ENCODE data around the gene CARM1. TPM values are rescaled to one million over a fixed set of nuclear protein-coding genes. Genes with fewer than 3 reads are reported as not detected.

CARM1 gene
- polyA plus RNA-seq, 1 donor from 2014 or later, result 22.3 TPM

DNA sequence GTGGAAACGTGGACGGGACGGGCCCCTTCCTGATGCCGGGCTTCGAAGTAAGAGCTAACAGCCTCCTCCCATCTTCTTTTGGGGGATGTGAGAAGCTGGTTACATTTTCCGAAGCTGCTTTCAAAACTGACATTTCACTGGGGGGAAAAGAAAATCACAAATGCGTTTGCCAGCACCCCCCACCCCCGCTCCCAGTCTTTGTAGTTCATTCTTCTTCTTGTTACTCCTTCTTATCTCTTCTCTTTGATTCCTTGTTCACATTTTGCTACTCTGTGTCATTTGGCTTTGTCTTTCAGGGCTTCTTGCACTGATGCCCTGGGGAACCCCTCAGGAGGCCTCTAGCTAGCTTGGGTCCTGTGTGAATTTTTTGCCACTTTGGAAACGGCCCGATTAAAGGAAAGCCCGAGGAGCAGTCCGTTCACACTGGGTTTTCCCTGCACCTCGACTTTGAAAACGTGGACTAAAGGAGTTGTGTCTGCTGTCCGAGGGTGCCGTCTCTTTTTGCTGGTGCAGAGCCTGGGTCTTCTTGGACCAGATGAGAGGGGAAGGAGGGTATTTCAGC is 1.3 kb downstream of the CARM1 start:
- H3K27me3 ChIP-seq (ENCODE audit: insufficient read depth, low read depth, low read length), result no peaks in the 10 kb centered on the region
- H3K9ac ChIP-seq (ENCODE audit: low read length), result peak overlapping the region; percentile 90
- peak overlapping the region; percentile 89 for H3K27ac ChIP-seq (ENCODE audit: low read length)
- no peaks in the 10 kb centered on the region for H4K20me1 ChIP-seq (ENCODE audit: insufficient read depth)
- TF ChIP-seq POLR2AphosphoS5 (IDR thresholded peaks at IDR 0.05), result no peak
- TF ChIP-seq TAF1 (IDR thresholded peaks at IDR 0.05; ENCODE audit: low read depth), result no peak
- TF ChIP-seq EZH2 (IDR thresholded peaks at IDR 0.05; ENCODE audit: borderline replicate concordance, insufficient read depth, low read length, poor library complexity, severe bottlenecking), result no peak
- TF ChIP-seq, protein P1, sequence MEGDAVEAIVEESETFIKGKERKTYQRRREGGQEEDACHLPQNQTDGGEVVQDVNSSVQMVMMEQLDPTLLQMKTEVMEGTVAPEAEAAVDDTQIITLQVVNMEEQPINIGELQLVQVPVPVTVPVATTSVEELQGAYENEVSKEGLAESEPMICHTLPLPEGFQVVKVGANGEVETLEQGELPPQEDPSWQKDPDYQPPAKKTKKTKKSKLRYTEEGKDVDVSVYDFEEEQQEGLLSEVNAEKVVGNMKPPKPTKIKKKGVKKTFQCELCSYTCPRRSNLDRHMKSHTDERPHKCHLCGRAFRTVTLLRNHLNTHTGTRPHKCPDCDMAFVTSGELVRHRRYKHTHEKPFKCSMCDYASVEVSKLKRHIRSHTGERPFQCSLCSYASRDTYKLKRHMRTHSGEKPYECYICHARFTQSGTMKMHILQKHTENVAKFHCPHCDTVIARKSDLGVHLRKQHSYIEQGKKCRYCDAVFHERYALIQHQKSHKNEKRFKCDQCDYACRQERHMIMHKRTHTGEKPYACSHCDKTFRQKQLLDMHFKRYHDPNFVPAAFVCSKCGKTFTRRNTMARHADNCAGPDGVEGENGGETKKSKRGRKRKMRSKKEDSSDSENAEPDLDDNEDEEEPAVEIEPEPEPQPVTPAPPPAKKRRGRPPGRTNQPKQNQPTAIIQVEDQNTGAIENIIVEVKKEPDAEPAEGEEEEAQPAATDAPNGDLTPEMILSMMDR (IDR thresholded peaks at IDR 0.05; ENCODE audit: poor library complexity, severe bottlenecking), result peak; percentile 6
- TF ChIP-seq EP300 (conservative IDR thresholded peaks at IDR 0.05; ENCODE audit: poor library complexity, severe bottlenecking), result no peak
- H3F3A ChIP-seq (ENCODE audit: insufficient read depth, low read length, poor library complexity, severe bottlenecking), result no peaks in the 10 kb centered on the region
- peak overlapping the region; percentile 71 for H3K4me2 ChIP-seq (ENCODE audit: low read length)
- H2AFZ ChIP-seq (ENCODE audit: low read depth, low read length), result no peak overlapping the region
- H3K79me2 ChIP-seq (replicated peaks; ENCODE audit: insufficient read depth, low read length), result peaks cover 48% of the 10 kb centered on the region
- H3K9me3 ChIP-seq (ENCODE audit: low read length), result no peaks in the 10 kb centered on the region
- H3K4me3 ChIP-seq (ENCODE audit: low read length), result peak overlapping the region; percentile 90
- no peaks in the 10 kb centered on the region for H3K36me3 ChIP-seq (ENCODE audit: insufficient read depth, low read length)
- H3K9me2 ChIP-seq (ENCODE audit: insufficient read depth, low read length), result no peaks in the 10 kb centered on the region

DNA sequence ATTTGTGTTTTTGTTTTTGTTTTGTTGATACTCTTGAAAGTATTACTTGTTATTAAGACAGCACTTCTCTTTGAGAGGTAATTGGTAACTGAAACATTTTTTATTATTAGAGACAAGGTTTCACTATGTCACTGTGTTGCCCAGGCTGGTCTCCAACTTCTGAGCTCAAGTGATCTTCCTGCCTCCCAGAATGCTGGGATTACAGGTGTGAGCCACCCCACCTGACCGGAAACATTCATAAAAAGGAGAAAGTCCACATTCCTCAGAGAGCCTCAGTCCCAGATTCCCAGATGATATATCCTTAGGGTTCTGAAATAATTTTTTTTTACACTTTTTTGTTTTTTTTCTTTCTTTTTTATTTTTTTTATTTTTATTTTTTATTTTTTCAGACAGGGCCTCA is 2.7 kb downstream of the CARM1 start:
- H3K27ac ChIP-seq (ENCODE audit: low read length), result no peak overlapping the region
- H3K9me3 ChIP-seq (ENCODE audit: low read length), result no peaks in the 10 kb centered on the region
- no peak for TF ChIP-seq EP300 (conservative IDR thresholded peaks at IDR 0.05; ENCODE audit: poor library complexity, severe bottlenecking)
- TF ChIP-seq, protein P1 (IDR thresholded peaks at IDR 0.05; ENCODE audit: poor library complexity, severe bottlenecking), result no peak
- no peaks in the 10 kb centered on the region for H3K9me2 ChIP-seq (ENCODE audit: insufficient read depth, low read length)
- no peak overlapping the region for H2AFZ ChIP-seq (ENCODE audit: low read depth, low read length)
- no peaks in the 10 kb centered on the region for H3K36me3 ChIP-seq (ENCODE audit: insufficient read depth, low read length)
- no peak overlapping the region for H3K4me2 ChIP-seq (ENCODE audit: low read length)
- H3K27me3 ChIP-seq (ENCODE audit: insufficient read depth, low read depth, low read length), result no peaks in the 10 kb centered on the region
- H3K79me2 ChIP-seq (replicated peaks; ENCODE audit: insufficient read depth, low read length), result peaks cover 59% of the 10 kb centered on the region
- H3F3A ChIP-seq (ENCODE audit: insufficient read depth, low read length, poor library complexity, severe bottlenecking), result no peaks in the 10 kb centered on the region
- no peak overlapping the region for H3K9ac ChIP-seq (ENCODE audit: low read length)
- H4K20me1 ChIP-seq (ENCODE audit: insufficient read depth), result no peaks in the 10 kb centered on the region
- H3K4me3 ChIP-seq (ENCODE audit: low read length), result no peak overlapping the region

DNA sequence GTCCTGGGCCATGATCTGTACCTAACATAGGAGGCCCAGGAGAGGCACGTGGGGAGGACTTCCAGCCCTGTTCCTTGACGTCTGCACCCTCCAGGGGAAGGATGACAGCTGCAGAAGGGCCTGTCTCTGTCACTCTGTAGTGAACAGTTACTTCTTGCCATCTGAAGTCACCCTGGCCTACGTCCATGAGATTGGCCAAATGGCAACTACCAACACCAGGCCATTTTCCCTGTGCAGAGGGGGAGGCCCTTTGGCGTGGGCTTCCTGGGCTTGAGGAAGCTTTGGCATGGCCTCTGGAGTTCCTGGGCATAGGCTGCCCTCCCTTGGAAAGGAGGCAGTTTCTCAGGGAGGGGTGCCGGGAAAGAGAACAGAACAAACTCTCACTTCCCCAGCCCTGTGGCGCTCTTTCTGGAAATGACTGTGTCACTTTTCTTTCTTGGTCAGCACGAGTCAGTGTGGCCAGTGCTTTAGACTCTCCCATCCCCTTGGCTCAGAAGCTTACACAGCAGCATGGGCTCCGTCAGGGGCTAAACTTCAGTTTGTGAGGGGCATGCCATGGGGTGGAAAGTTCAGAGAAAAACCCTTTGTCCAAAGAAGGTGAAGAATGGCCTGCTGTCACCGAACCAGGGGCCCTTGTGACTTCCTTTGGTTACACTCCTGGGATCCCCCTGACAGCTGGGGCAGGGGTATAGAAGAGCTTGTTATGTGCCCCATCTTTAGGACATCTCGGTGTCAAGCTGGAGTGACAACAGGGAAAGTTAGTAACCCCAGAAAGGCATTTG is 5.3 kb downstream of the CARM1 start:
- Histone ChIP-seq H3K9me3 (ENCODE audit: low read length) (no peaks in the 10 kb centered on the region), H2AFZ (ENCODE audit: low read depth, low read length) (no peak overlapping the region), H3K4me2 (ENCODE audit: low read length) (no peak overlapping the region), H3K79me2 (replicated peaks; ENCODE audit: insufficient read depth, low read length) (peaks cover 70% of the 10 kb centered on the region), H3K9ac (ENCODE audit: low read length) (no peak overlapping the region), H3K36me3 (ENCODE audit: insufficient read depth, low read length) (no peaks in the 10 kb centered on the region), H3K27me3 (ENCODE audit: insufficient read depth, low read depth, low read length) (no peaks in the 10 kb centered on the region), H3K27ac (ENCODE audit: low read length) (no peak overlapping the region), H3K4me3 (ENCODE audit: low read length) (no peak overlapping the region), H4K20me1 (ENCODE audit: insufficient read depth) (no peaks in the 10 kb centered on the region), H3K9me2 (ENCODE audit: insufficient read depth, low read length) (no peaks in the 10 kb centered on the region), H3F3A (ENCODE audit: insufficient read depth, low read length, poor library complexity, severe bottlenecking) (no peaks in the 10 kb centered on the region)
- TF ChIP-seq, protein P2, sequence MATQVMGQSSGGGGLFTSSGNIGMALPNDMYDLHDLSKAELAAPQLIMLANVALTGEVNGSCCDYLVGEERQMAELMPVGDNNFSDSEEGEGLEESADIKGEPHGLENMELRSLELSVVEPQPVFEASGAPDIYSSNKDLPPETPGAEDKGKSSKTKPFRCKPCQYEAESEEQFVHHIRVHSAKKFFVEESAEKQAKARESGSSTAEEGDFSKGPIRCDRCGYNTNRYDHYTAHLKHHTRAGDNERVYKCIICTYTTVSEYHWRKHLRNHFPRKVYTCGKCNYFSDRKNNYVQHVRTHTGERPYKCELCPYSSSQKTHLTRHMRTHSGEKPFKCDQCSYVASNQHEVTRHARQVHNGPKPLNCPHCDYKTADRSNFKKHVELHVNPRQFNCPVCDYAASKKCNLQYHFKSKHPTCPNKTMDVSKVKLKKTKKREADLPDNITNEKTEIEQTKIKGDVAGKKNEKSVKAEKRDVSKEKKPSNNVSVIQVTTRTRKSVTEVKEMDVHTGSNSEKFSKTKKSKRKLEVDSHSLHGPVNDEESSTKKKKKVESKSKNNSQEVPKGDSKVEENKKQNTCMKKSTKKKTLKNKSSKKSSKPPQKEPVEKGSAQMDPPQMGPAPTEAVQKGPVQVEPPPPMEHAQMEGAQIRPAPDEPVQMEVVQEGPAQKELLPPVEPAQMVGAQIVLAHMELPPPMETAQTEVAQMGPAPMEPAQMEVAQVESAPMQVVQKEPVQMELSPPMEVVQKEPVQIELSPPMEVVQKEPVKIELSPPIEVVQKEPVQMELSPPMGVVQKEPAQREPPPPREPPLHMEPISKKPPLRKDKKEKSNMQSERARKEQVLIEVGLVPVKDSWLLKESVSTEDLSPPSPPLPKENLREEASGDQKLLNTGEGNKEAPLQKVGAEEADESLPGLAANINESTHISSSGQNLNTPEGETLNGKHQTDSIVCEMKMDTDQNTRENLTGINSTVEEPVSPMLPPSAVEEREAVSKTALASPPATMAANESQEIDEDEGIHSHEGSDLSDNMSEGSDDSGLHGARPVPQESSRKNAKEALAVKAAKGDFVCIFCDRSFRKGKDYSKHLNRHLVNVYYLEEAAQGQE (IDR thresholded peaks at IDR 0.05; ENCODE audit: borderline replicate concordance), result no peak
- TF ChIP-seq POLR2AphosphoS5 (IDR thresholded peaks at IDR 0.05) (no peak), RAD21 (conservative IDR thresholded peaks at IDR 0.05) (no peak), EP300 (conservative IDR thresholded peaks at IDR 0.05; ENCODE audit: poor library complexity, severe bottlenecking) (no peak), MXI1 (conservative IDR thresholded peaks at IDR 0.05; ENCODE audit: poor library complexity, severe bottlenecking) (no peak), TAF1 (IDR thresholded peaks at IDR 0.05; ENCODE audit: low read depth) (no peak), SMC3 (conservative IDR thresholded peaks at IDR 0.05; ENCODE audit: poor library complexity) (no peak), EZH2 (IDR thresholded peaks at IDR 0.05; ENCODE audit: borderline replicate concordance, insufficient read depth, low read length, poor library complexity, severe bottlenecking) (no peak)
- TF ChIP-seq, protein P1 (IDR thresholded peaks at IDR 0.05; ENCODE audit: poor library complexity, severe bottlenecking), result no peak

Data from neural cell (in vitro differentiated cells).